Measurements from ENCODE around the gene SEMA3C.

Gene SEMA3C

GRCh38 chr7:80823057-80823456, 95.8 kb downstream of the SEMA3C start (continued):
- TF ChIP-seq, protein P1, sequence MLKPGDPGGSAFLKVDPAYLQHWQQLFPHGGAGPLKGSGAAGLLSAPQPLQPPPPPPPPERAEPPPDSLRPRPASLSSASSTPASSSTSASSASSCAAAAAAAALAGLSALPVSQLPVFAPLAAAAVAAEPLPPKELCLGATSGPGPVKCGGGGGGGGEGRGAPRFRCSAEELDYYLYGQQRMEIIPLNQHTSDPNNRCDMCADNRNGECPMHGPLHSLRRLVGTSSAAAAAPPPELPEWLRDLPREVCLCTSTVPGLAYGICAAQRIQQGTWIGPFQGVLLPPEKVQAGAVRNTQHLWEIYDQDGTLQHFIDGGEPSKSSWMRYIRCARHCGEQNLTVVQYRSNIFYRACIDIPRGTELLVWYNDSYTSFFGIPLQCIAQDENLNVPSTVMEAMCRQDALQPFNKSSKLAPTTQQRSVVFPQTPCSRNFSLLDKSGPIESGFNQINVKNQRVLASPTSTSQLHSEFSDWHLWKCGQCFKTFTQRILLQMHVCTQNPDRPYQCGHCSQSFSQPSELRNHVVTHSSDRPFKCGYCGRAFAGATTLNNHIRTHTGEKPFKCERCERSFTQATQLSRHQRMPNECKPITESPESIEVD (tag by site-specific recombination; IDR thresholded peaks at IDR 0.05), result peak; percentile 52
- TF ChIP-seq MYNN (tag by site-specific recombination; IDR thresholded peaks at IDR 0.05; ENCODE audit: borderline replicate concordance), result no peak
- peak; percentile 34; the same call in 1 of the 2 replicates for TF ChIP-seq FEZF1 (tag by site-specific recombination; IDR thresholded peaks at IDR 0.05)
- TF ChIP-seq BCL11B (tag by site-specific recombination; IDR thresholded peaks at IDR 0.05; ENCODE audit: low read depth), result no peak
- no peak for TF ChIP-seq AEBP2 (tag by site-specific recombination; IDR thresholded peaks at IDR 0.05; ENCODE audit: borderline replicate concordance)
- TF ChIP-seq ZNF292 (tag by site-specific recombination; IDR thresholded peaks at IDR 0.05; ENCODE audit: borderline replicate concordance, low read depth), result no peak

DNA sequence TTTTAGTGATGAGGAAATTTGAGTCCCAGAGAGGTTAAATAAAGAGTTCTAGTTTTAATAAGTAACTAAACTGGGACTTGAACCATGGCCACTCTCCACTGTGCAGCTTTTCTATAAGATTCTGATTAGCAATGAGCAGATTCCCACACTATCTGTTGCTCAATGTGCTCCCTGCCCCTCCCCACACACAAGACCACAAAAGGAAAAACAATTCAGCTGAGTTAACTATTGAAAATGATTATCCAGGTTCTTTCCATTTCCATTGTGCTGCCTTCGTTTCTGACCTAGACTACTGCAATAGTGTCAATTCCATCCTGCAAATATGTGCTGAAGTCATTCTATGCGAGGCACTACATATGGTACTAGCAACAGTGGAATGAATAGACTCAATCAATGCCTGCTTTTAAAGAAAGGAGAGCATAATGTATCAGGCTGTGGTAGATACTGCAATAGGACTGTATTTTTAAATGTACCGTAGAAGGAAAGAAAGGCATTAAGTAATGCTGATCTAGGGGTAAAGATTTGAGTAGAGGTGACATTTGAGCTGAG, 97.0 kb downstream of the SEMA3C start:
- ChIA-PET CTCF (interaction anchor here (0.6 to 0.7 kb wide), 2 partner anchors 9 to 408 kb away, joined by 3 to 5 read pairs; no protein-coding TSS in a partner anchor), POLR2A (interaction anchor here (0.6 kb wide), 1 partner anchor 289 kb away, joined by 4 read pairs; no protein-coding TSS in a partner anchor)

More for the DNA sequence above, 97.0 kb downstream of the SEMA3C start:
- no peak overlapping the region for H3K27ac ChIP-seq (ENCODE audit: extremely low read depth, low read depth, low read length)
- no peak overlapping the region for H3K4me3 ChIP-seq (ENCODE audit: low read depth, low read length)
- no peaks in the 10 kb centered on the region for H3K9me3 ChIP-seq (ENCODE audit: control insufficient read depth, insufficient read depth, low read depth, low read length)
- no peaks in the 10 kb centered on the region for H3K36me3 ChIP-seq (ENCODE audit: control insufficient read depth in 2 of 2, insufficient read depth in 1 of 2, low read length in 2 of 2)
- peaks cover 29% of the 10 kb centered on the region for H3K4me1 ChIP-seq (ENCODE audit: control insufficient read depth, insufficient read depth, low read length)
- TF ChIP-seq TRIM28 (IDR thresholded peaks at IDR 0.05; ENCODE audit: borderline replicate concordance, low read length), result no peak
- no peak for TF ChIP-seq HOXC10 (CRISPR knock-in tag; IDR thresholded peaks at IDR 0.05)
- TF ChIP-seq, protein P2, sequence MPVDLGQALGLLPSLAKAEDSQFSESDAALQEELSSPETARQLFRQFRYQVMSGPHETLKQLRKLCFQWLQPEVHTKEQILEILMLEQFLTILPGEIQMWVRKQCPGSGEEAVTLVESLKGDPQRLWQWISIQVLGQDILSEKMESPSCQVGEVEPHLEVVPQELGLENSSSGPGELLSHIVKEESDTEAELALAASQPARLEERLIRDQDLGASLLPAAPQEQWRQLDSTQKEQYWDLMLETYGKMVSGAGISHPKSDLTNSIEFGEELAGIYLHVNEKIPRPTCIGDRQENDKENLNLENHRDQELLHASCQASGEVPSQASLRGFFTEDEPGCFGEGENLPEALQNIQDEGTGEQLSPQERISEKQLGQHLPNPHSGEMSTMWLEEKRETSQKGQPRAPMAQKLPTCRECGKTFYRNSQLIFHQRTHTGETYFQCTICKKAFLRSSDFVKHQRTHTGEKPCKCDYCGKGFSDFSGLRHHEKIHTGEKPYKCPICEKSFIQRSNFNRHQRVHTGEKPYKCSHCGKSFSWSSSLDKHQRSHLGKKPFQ (tag by site-specific recombination; IDR thresholded peaks at IDR 0.05), result no peak
- TF ChIP-seq, protein P3, sequence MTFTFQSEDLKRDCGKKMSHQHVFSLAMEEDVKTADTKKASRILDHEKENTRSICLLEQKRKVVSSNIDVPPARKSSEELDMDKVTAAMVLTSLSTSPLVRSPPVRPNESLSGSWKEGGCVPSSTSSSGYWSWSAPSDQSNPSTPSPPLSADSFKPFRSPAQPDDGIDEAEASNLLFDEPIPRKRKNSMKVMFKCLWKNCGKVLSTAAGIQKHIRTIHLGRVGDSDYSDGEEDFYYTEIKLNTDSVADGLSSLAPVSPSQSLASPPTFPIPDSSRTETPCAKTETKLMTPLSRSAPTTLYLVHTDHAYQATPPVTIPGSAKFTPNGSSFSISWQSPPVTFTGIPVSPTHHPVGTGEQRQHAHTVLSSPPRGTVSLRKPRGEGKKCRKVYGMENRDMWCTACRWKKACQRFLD (tag by site-specific recombination; IDR thresholded peaks at IDR 0.05), result no peak
- no peak for TF ChIP-seq ZNF280C (tag by site-specific recombination; IDR thresholded peaks at IDR 0.05)
- no peak for TF ChIP-seq ZNF37A (tag by site-specific recombination; IDR thresholded peaks at IDR 0.05)
- no peak for TF ChIP-seq ZNF600 (tag by site-specific recombination; IDR thresholded peaks at IDR 0.05)
- TF ChIP-seq SCRT1 (tag by site-specific recombination; IDR thresholded peaks at IDR 0.05; ENCODE audit: borderline replicate concordance), result no peak
- no peak for TF ChIP-seq SP2 (tag by site-specific recombination; IDR thresholded peaks at IDR 0.05)
- no peak for TF ChIP-seq ZNF132 (tag by site-specific recombination; IDR thresholded peaks at IDR 0.05; ENCODE audit: borderline replicate concordance)
- TF ChIP-seq, protein P4, sequence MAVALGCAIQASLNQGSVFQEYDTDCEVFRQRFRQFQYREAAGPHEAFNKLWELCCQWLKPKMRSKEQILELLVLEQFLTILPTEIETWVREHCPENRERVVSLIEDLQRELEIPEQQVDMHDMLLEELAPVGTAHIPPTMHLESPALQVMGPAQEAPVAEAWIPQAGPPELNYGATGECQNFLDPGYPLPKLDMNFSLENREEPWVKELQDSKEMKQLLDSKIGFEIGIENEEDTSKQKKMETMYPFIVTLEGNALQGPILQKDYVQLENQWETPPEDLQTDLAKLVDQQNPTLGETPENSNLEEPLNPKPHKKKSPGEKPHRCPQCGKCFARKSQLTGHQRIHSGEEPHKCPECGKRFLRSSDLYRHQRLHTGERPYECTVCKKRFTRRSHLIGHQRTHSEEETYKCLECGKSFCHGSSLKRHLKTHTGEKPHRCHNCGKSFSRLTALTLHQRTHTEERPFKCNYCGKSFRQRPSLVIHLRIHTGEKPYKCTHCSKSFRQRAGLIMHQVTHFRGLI (tag by site-specific recombination; IDR thresholded peaks at IDR 0.05), result no peak
- TF ChIP-seq GLI4 (tag by site-specific recombination; IDR thresholded peaks at IDR 0.05), result no peak
